GM21717 (cell line): ENCODE measurements around the gene CEP164.
"Not testable (repeated sequence)": the region's sequence is repeated elsewhere in the genome, so short reads cannot be mapped to it uniquely, and the experiment has no call there.

Experiments
- ATAC-seq: cut with Tn5 transposase; IDR thresholded peaks from one replicate; pipeline ENCODE4 v1.9.1; 2021; ENCODE audit warnings: mild to moderate bottlenecking, moderate library complexity; ENCODE audit not compliant: unreplicated experiment

CEP164 gene

DNA sequence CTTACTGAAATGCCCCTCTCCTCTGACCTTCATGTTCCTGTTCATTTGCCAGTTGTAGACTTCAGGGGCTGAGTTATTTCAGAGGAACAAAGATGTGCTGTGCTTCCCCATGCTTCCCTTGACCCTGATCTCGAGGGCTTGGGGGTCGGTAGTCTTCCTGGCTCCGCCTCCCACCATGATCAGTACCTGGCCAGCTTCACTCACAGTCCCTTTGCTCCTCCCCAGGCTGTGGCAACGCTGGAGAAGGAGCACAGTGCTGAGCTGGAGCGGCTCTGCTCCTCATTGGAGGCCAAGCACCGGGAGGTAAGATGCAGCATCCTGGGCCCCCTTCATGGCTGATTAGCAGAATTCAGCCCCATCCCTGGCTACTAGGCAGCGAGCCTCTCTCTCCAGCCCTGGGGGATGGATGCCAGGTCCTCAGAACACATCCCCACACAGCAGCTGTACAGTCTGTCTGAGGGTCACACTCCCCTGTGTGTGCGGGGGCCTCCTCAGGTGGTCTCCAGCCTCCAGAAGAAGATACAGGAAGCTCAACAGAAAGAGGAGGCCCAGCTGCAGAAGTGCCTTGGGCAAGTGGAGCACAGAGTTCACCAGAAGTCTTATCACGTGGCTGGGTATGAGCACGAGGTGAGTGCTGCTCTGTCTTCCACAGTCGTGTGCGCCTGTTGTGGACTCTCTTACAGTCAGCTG, 64.5 kb downstream of the CEP164 start:
- ATAC-seq: no peak

DNA sequence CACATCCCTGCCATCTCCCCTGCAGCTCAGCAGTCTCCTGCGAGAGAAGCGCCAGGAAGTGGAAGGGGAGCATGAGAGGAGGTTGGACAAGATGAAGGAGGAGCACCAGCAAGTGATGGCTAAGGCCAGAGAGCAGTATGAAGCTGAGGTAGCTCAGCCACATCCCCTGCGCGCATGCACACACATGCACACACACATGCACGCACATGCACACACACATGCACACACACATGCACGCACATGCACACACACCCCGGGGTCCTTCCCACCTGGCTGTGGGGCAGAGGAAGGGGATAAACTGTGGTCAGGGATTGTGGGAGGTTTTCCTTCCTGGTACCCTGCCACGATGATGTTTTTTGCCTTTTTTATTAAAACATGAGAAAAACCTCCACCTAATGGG, 65.3 kb downstream of the CEP164 start:
- no peak for ATAC-seq

DNA sequence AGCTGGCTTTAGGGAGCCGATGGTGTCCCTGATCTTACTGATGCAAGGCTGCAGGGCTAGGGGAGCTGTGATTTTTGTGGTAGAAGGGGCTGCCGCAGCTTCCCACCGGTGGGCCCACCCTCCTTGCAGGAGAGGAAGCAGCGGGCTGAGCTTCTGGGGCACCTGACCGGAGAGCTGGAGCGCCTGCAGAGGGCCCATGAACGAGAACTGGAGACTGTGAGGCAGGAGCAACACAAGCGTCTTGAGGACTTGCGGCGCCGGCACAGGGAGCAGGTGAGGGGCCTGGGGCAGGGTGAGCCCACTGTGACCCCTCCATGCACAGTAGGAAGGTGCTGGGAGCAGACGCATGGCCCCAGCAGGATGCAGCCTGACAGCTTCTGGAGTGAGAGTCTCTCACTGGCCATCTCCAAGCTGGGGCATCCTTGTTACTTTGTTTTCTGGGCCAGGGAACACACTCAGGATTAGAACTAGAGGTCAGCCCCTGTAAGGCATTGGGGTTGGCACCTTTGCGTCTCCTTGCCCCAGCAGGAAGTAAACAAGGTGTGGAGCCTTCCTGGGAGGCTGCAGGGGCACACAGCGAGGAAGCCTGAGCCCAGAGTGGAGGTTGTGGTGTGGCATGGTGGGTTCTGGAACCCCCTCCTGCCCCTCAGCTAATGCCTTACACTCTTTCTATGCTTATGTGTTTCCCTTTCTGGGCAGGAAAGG, 66.7 kb downstream of the CEP164 start:
- ATAC-seq: no peak

DNA sequence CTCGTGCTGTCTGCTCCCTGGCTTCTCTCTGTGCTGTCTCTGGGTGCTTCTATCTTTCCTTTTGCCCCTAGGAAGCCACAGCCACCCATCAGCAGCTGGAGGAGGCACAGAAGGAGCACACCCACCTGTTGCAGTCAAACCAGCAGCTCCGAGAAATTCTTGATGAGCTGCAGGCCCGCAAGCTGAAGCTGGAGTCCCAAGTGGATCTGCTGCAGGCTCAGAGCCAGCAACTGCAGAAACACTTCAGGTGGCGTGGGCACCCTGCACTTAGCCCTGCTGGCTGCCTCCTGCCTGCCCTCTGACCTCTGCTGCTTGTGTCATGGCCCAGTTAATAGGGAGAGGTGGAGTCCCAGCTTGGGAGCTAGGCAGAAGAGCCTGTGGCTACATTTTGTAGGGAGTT, 67.8 kb downstream of the CEP164 start:
- ATAC-seq: no peak

- ATAC-seq: no peak
Observed at GRCh38 chr11:117396970-117397369, 69.3 kb downstream of the CEP164 start.

GRCh38 chr11:117398618-117399017, 71.0 kb downstream of the CEP164 start:
- ATAC-seq: not testable (repeated sequence)

- ATAC-seq: not testable (repeated sequence)
Observed at GRCh38 chr11:117399100-117399840, 71.6 kb downstream of the CEP164 start.

DNA sequence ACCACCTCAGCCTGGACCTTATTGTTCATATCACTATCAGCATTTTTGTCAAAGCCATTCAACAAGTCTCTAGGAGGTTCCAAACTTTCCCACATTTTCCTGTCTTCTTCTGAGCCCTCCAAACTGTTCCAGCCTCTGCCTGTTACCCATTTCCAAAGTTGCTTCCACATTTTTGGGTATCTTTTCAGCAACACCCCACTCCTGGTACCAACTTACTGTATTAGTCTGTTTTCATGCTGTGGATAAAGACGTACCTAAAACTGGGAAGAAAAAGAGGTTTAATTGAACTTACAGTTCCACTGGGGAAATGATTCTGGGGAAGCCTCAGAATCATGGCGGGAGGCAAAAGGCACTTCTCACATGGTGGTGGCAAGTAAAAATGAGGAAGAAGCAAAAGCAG, 78.2 kb downstream of the CEP164 start:
- not testable (repeated sequence) for ATAC-seq

DNA sequence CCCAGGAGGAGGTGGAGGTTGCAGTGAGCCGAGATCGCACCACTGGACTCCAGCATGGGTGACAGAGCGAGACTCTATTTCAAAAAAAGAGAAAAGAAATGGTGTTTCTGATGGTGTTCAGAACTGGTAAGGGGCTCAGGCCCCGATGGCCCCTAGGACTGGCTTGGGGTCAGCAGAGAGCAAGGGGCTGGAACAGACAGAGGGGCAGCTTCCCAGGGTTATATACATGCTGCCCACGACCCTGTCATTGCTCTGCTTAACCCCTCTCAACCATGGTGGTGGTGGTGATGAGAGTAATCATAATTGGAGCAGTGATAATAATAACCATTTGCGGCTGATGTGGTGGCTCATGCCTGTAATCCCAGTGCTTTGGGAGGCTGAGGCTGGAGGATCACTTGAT, 79.4 kb downstream of the CEP164 start:
- no peak for ATAC-seq

DNA sequence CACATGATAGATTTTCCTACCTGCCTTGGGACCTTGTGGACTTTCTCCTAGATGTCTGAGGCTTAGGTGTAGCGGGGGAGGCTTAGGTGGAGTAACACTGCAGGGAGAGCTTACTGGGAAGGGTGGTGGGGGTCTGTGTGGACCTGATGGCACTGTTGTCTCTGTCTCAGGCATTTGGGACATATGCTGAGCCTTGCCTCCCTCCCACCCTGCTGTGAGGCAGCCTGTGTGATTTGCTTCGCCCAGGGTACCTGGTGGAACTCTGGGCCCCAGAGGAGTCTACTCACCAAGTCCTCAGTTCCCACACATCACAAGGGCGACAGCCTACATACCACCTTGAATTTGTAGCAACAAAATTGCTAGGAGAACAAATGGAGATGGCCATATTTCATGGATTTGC, 80.7 kb downstream of the CEP164 start:
- ATAC-seq: no peak

DNA sequence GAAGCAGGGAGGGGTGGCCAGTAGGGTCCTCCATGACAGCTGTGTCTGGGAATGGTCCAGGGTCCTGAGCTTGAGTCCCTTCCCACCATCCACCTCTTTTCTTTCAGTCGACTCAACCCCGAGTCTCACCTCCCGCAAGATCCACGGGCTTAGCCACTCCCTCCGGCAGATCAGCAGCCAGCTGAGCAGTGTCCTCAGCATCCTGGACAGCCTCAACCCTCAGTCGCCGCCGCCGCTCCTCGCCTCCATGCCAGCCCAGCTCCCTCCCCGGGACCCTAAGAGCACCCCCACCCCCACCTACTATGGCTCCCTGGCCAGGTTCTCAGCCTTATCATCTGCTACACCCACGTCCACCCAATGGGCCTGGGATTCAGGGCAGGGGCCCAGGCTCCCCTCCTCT, 81.9 kb downstream of the CEP164 start:
- ATAC-seq: no peak

DNA sequence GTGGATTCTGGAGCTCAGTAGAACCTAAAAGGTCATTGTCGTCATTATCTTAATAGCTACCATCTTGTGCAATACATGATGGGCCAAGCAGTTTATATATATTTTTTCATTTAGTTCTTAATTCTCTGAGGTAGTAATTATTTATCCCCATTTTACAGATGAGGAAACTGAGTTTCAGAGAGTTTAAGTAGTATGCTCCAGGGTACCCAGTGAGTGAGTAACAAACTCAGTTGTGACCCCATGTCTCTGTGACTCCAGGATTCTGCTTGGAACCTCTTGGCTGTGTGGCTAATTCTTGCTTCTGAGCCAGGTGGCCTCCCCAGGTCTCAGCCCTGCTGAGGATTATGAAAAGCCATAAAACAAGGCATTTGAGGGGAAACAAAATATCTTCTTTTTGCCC, 82.6 kb downstream of the CEP164 start:
- ATAC-seq: no peak

DNA sequence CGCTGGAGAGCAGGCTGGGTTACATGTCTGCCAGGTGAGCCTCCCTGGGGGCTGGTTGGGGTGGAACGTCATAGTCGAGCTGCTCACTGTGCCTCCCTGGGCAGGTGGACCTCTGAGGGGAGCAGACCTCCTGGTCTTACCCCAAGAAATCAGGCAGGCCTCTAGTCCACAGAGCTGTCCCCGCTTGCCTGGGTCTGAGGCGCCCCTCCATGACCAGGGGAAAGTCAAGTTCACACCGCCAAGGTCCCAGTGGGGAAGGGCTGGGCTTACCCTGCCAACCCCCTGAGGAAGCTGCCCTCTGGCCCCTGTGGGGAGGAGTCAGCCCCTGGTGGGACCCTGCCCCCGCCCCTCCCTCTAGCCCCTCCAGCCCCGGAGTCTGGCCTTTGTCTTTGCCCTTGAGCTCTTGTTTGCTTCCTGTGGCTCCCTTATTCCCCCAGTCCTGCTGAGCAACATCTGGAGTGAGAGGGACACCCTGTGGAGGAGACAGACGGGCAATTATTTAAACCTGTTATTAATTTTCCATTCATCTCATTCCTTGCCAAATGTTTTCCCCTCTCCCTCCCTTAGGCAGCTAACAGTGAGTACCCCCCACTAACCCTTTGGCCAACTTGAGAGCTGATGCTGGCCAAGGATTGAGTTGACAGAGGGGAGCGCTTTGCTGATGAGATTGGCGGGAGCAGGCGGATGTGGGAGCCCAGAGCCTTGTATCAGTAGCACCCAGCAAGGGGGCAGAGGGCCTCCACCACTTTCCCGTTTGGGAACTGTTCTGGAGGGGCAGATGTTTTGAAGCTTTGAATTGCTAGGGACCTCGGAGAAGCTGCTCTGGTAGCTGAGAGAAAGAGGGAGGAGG, 83.4 kb downstream of the CEP164 start:
- no peak for ATAC-seq

DNA sequence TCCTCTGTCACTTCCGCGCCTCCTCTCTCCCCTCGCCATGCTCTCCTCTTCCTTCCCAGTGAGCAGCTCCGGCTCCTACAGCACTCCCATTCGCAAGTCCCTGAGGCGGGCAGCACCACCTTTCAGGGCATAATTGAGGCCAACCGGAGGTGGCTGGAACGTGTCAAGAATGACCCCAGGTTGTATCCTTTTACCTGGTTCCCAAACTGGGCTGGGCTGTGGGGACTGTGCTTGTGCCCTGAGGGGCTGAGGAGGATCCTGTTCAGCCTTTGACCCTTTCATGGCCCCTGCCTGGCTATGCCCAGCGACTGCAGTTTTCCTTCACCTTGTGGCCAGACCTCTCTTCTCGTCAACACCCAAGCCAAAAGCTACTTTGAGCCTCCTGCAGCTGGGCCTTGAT, 84.1 kb downstream of the CEP164 start:
- no peak for ATAC-seq

GRCh38 chr11:117412176-117412575, 84.5 kb downstream of the CEP164 start:
- ATAC-seq: no peak

DNA sequence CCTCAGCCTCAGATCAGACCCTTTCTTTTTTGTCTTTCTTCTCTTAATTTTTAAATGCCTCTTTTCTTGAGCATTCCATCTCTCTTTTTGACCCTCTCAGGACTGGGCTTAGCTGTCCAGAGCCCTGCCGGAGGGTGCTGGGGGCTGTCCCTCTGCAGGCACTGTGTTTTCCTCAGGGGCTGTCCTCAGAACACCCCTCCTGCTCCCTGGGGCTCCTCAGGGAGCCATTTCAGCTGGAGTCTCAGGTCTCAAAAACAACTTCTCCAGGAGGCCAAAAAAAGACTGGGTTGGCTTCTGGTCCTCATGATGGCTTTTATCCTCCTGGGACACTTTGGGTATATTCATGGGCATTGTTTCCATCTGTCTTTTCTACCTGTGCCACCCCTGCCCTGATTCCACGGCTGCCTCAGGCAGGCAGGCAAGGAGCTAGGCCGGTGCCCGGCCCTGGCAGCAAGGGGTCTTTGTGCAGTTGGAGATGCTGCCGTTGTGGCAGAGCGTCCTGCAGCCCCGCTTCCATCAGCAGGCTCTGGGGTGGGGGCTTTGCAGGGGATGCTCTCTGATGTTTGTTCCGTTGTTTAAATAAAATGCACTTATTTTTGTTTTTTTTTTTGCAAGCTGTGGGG, 85.1 kb downstream of the CEP164 start:
- ATAC-seq: no peak

DNA sequence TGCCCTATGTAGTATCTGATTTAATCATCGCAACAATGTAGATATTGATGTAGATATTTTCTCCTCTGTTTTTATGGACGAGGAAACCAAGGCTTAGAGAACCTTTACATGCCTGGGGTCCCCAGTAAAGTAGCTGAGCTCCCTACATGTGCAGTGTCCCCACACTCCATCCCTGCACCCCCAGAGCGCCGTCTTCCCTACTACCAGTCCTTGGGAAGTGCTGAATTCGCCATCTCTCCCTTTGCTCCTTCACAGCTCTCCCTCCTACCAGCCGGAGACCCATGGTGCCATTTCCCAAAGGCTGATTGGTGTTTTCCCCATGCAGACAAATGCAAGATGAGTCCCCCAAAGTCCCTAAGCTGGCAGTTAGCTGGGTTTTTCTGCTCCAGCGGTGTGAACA, 86.0 kb downstream of the CEP164 start:
- ATAC-seq: no peak

GRCh38 chr11:117414724-117415123, 87.1 kb downstream of the CEP164 start:
- ATAC-seq: no peak

DNA sequence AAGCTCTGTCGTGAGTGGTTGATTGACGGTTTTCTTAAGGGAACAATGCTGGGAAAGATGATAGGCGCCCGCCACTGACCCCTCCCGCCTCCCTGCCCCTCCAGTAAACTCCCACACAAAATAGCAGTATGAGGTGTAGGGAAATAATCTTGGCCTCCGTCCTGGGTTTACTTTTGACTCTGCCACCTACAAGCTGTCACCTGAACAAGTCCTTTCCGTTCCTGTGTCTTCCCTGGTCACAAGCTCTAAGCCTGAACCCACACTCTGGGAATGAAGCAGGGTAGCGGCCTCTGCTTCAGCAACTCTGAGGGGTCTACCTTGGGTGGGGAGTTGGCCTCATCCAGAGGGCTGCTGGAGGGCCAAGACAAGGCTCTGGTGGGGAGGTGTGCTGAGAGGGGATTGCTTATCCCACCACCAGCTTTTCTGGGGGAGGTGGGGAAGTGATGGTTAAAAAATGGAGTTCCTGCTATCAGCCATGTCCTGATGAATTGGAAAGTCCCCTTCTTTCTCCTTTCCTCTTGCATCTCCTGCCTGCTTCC, 87.8 kb downstream of the CEP164 start:
- ATAC-seq: no peak

DNA sequence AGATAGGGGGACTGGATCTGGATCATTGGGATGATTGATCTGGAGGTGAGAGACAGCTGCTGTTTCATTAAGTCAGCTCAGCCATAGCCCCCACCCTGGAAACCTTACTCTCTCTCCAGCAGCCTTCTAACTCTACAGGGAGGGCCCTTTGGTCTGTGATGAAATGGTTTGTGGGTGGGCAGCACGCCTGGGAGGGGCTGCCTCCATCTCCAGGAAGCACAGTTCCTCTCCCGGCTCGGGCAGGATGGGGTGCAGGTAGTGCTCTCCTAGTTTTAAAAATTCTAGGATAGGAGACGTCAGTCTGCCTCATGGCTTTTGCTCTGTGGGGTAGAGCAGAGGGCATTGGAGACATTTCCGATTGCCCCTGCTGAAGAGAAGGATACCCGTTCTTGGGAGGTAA, 89.7 kb downstream of the CEP164 start:
- no peak for ATAC-seq
